ENCODE measurements around the gene TBX4. TPM values are rescaled to one million over a fixed set of nuclear protein-coding genes. Genes with fewer than 3 reads are reported as not detected.

The TBX4 gene
- polyA plus RNA-seq, 3 donors, result not detected

GRCh38 chr17:61414936-61415251, 37.3 kb upstream of the TBX4 start:
- no peak overlapping the region for H3K27ac ChIP-seq (ENCODE audit: low read depth in 1 of 2, low read length in 2 of 2)
- Mint-ChIP-seq H3K4me1 (peaks cover 16% of the 10 kb centered on the region), H3K27ac (no peak overlapping the region), H3K36me3 (peaks cover 0 to 7% of the 10 kb centered on the region in 2 donors), H3K9me3 (peaks cover 0 to 26% (median 12%) of the 10 kb centered on the region in 7 donors), H3K4me3 (peak overlapping the region in 1 of 2 donors; percentile 48), H3K27me3 (ENCODE audit: low read depth in 3 of 3) (peaks cover 31 to 91% (median 53%) of the 10 kb centered on the region in 3 donors)
- H3K9ac ChIP-seq (ENCODE audit: insufficient read depth, low read length, poor library complexity, severe bottlenecking), result no peak overlapping the region
- DNase-seq, result no peak
- peaks cover 8 to 9% of the 10 kb centered on the region in 2 donors for H3K9me3 ChIP-seq (replicated peaks in 1 of 2; ENCODE audit: control insufficient read depth in 1 of 2, insufficient read depth in 1 of 2, low read length in 2 of 2)
- intact Hi-C loops (cut with micrococcal nuclease), result loop anchor here (5.0 to 10.0 kb wide), 2 partner anchors 140 to 422 kb away; no protein-coding TSS in a partner anchor
- peaks cover 5% of the 10 kb centered on the region for H4K20me1 ChIP-seq (ENCODE audit: insufficient read depth, low read length)
- TF ChIP-seq, protein P1, sequence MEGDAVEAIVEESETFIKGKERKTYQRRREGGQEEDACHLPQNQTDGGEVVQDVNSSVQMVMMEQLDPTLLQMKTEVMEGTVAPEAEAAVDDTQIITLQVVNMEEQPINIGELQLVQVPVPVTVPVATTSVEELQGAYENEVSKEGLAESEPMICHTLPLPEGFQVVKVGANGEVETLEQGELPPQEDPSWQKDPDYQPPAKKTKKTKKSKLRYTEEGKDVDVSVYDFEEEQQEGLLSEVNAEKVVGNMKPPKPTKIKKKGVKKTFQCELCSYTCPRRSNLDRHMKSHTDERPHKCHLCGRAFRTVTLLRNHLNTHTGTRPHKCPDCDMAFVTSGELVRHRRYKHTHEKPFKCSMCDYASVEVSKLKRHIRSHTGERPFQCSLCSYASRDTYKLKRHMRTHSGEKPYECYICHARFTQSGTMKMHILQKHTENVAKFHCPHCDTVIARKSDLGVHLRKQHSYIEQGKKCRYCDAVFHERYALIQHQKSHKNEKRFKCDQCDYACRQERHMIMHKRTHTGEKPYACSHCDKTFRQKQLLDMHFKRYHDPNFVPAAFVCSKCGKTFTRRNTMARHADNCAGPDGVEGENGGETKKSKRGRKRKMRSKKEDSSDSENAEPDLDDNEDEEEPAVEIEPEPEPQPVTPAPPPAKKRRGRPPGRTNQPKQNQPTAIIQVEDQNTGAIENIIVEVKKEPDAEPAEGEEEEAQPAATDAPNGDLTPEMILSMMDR (IDR thresholded peaks at IDR 0.05), result no peak
- H3K4me2 ChIP-seq (replicated peaks; ENCODE audit: extremely low read depth, low read length, poor library complexity, severe bottlenecking), result no peak overlapping the region
- WGBS (ENCODE audit: insufficient coverage), result 86% methylated on average over 5 of the region's 5 CpGs
- H3K79me2 ChIP-seq (ENCODE audit: insufficient read depth, low read length), result no peaks in the 10 kb centered on the region
- peaks cover 31 to 68% of the 10 kb centered on the region in 2 donors for H3K27me3 ChIP-seq (ENCODE audit: control insufficient read depth in 2 of 2, insufficient read depth in 2 of 2, low read length in 2 of 2)
- no peaks in the 10 kb centered on the region for H3K36me3 ChIP-seq (replicated peaks in 1 of 2; ENCODE audit: control insufficient read depth in 1 of 2, insufficient read depth in 2 of 2, low read length in 2 of 2)
- peaks cover 35 to 43% of the 10 kb centered on the region in 2 donors for H3K4me1 ChIP-seq (ENCODE audit: control insufficient read depth in 1 of 2, insufficient read depth in 2 of 2, low read length in 2 of 2)
- no peak overlapping the region for H2AFZ ChIP-seq (ENCODE audit: insufficient read depth, low read depth, low read length, poor library complexity, severe bottlenecking)
- no peak overlapping the region for H3K4me3 ChIP-seq (replicated peaks in 1 of 3; ENCODE audit: low read depth in 2 of 3, low read length in 3 of 3)

DNA sequence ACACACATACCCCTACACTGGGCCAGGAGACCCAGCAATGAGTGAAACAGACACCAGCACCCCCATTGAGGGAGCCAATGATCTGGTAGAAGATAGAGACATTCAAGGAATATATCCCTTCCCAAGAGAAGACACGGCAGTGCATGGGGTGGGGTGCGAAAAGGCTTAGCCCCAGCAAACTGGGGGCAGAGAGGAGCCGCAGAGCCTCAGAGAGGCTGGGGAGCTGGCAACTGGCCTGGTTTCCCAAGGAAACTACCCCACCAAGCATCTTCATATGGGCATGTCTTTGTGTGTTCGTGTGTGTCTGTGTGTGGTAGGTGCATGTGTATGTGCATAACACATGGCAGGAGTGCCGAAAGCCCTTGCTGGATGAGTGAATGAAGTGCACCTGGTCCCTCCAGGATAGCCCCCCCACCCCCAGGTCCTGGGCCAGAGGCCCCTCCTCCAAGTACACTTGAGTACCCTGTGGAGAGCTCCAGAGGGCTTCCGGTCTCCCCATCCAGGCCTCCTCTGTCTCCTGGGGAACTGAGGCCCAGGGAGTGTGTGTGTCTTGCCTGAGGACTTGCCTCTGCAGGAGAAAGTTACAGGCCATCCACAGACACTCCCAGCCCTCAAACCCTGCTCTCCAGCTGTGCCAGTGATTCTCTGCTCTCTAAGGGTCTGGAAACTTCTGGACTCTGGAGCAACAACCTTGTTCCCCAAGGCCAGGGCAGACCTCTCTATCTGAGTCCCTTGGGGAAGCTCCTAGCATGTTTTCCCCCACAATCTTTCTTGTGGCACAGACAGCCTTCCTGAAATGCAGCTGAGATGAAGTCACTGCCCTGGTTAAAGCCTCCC, 36.6 kb upstream of the TBX4 start:
- H3K36me3 ChIP-seq (replicated peaks in 1 of 2; ENCODE audit: control insufficient read depth in 1 of 2, insufficient read depth in 2 of 2, low read length in 2 of 2), result no peaks in the 10 kb centered on the region
- no peak overlapping the region for H3K27ac Mint-ChIP-seq
- H3K9ac ChIP-seq (ENCODE audit: insufficient read depth, low read length, poor library complexity, severe bottlenecking), result no peak overlapping the region
- no peaks in the 10 kb centered on the region for H3K79me2 ChIP-seq (ENCODE audit: insufficient read depth, low read length)
- H3K4me3 ChIP-seq (replicated peaks in 1 of 3; ENCODE audit: low read depth in 2 of 3, low read length in 3 of 3), result no peak overlapping the region
- peaks cover 0 to 19% (median 6%) of the 10 kb centered on the region in 7 donors for H3K9me3 Mint-ChIP-seq
- peaks cover 24 to 65% of the 10 kb centered on the region in 2 donors for H3K27me3 ChIP-seq (ENCODE audit: control insufficient read depth in 2 of 2, insufficient read depth in 2 of 2, low read length in 2 of 2)
- H3K4me2 ChIP-seq (replicated peaks; ENCODE audit: extremely low read depth, low read length, poor library complexity, severe bottlenecking), result no peak overlapping the region
- H3K27me3 Mint-ChIP-seq (ENCODE audit: low read depth in 3 of 3), result peaks cover 29 to 88% (median 48%) of the 10 kb centered on the region in 3 donors
- H3K27ac ChIP-seq (ENCODE audit: low read depth in 1 of 2, low read length in 2 of 2), result no peak overlapping the region
- H3K9me3 ChIP-seq (replicated peaks in 1 of 2; ENCODE audit: control insufficient read depth in 1 of 2, insufficient read depth in 1 of 2, low read length in 2 of 2), result peaks cover under 1 to 9% of the 10 kb centered on the region in 2 donors
- TF ChIP-seq, protein P1 (IDR thresholded peaks at IDR 0.05), result no peak
- no peak for DNase-seq
- H3K36me3 Mint-ChIP-seq, result peaks cover 0 to 3% of the 10 kb centered on the region in 2 donors
- H3K4me1 ChIP-seq (ENCODE audit: control insufficient read depth in 1 of 2, insufficient read depth in 2 of 2, low read length in 2 of 2), result peaks cover 28 to 36% of the 10 kb centered on the region in 2 donors
- intact Hi-C loops (cut with micrococcal nuclease), result loop anchor here (10.0 kb wide), 1 partner anchor 139 kb away; no protein-coding TSS in a partner anchor
- H2AFZ ChIP-seq (ENCODE audit: insufficient read depth, low read depth, low read length, poor library complexity, severe bottlenecking), result no peak overlapping the region
- peaks cover 9% of the 10 kb centered on the region for H3K4me1 Mint-ChIP-seq
- peak overlapping the region in 1 of 2 donors; percentile 59 for H3K4me3 Mint-ChIP-seq
- H4K20me1 ChIP-seq (ENCODE audit: insufficient read depth, low read length), result no peaks in the 10 kb centered on the region
- no CpG with 5 or more reads among the region's 6 CpGs for WGBS (ENCODE audit: insufficient coverage)
